ENCODE measurements around the gene CDADC1.

DNA sequence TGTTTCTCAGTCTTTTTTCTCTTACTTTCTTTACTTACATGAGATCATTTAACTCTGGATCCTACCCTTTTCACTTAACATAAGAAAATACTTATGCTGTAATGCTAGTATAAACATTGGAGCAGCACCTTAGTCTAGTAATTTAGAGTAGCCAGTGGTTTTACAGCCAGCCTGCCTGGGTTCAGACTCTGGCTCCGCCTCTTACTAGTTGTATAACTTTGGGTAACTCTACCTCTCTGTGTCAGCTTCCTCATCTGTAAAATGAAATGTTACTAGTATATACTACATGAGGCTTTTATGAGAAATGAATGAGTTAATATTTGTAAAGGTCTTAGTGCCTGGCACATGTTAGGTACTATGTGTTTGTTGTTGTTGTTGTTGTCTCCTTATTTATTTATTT, 5.6 kb downstream of the CDADC1 start:
- no peak for TF ChIP-seq POLR2A (IDR thresholded peaks at IDR 0.05; ENCODE audit: low read depth, low read length)
- no peak for TF ChIP-seq POLR2AphosphoS5 (IDR thresholded peaks at IDR 0.05; ENCODE audit: low read depth, low read length)

All from GM12892 (cell line).